Lower leg skin (tissue), 3 donors: Measurements from ENCODE around the gene MRPL3.

Source experiments
- POLR2A ChIP-seq, 2 donors: fragments of 450-650 bp; IDR thresholded peaks; one replicate each; pipeline ENCODE4 v1.6.1; 2016 to 2017; ENCODE audit warnings: antibody characterized with exemption in 2 of 2, mild to moderate bottlenecking in 1 of 2, moderate library complexity in 1 of 2
- TF ChIP-seq, protein P1 (sequence below), 3 donors: fragments of 450-650 bp; IDR thresholded peaks; one replicate each; pipeline ENCODE4 v1.5.1; 2016; ENCODE audit warnings: antibody characterized with exemption in 3 of 3, mild to moderate bottlenecking in 3 of 3, moderate library complexity in 2 of 3

- TF ChIP-seq, protein P1, sequence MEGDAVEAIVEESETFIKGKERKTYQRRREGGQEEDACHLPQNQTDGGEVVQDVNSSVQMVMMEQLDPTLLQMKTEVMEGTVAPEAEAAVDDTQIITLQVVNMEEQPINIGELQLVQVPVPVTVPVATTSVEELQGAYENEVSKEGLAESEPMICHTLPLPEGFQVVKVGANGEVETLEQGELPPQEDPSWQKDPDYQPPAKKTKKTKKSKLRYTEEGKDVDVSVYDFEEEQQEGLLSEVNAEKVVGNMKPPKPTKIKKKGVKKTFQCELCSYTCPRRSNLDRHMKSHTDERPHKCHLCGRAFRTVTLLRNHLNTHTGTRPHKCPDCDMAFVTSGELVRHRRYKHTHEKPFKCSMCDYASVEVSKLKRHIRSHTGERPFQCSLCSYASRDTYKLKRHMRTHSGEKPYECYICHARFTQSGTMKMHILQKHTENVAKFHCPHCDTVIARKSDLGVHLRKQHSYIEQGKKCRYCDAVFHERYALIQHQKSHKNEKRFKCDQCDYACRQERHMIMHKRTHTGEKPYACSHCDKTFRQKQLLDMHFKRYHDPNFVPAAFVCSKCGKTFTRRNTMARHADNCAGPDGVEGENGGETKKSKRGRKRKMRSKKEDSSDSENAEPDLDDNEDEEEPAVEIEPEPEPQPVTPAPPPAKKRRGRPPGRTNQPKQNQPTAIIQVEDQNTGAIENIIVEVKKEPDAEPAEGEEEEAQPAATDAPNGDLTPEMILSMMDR (IDR thresholded peaks at IDR 0.05) = no peak
- TF ChIP-seq POLR2A (IDR thresholded peaks at IDR 0.05) = no peak
Measured at GRCh38 chr3:131427226-131427625, 75.5 kb downstream of the MRPL3 start.
